Measurements from ENCODE around the gene KCNK10. TPM values are rescaled to one million over a fixed set of nuclear protein-coding genes. Genes with fewer than 3 reads are reported as not detected.

Gene KCNK10
- total RNA-seq, 4 donors from 2014 or later: 0.40 TPM; not detected in 3

DNA sequence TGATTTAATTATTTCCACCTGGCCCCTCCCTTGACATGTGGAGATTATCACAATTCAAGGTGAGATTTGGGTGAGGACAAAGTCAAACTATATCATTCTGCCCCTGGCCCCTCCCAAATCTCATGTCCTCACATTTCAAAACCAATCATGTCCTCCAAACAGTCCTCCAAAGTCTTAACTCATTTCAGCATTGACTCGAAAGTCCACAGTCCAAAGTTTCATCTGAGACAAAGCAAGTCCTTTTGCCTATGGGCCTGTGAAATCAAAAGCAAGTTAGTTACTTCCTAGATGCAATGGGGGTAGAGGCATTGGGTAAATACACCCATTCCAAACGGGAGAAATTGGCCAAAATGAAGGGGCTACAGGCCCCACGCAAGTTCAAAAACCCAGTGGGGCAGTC lies 31.3 kb upstream of the KCNK10 start:
- Histone ChIP-seq H3K36me3 (no peaks in the 10 kb centered on the region), H3K4me3 (no peak overlapping the region), H3K9me3 (no peaks in the 10 kb centered on the region), H3K27ac (no peak overlapping the region), H3K27me3 (no peaks in the 10 kb centered on the region), H3K4me1 (no peaks in the 10 kb centered on the region)
- TF ChIP-seq, protein P1, sequence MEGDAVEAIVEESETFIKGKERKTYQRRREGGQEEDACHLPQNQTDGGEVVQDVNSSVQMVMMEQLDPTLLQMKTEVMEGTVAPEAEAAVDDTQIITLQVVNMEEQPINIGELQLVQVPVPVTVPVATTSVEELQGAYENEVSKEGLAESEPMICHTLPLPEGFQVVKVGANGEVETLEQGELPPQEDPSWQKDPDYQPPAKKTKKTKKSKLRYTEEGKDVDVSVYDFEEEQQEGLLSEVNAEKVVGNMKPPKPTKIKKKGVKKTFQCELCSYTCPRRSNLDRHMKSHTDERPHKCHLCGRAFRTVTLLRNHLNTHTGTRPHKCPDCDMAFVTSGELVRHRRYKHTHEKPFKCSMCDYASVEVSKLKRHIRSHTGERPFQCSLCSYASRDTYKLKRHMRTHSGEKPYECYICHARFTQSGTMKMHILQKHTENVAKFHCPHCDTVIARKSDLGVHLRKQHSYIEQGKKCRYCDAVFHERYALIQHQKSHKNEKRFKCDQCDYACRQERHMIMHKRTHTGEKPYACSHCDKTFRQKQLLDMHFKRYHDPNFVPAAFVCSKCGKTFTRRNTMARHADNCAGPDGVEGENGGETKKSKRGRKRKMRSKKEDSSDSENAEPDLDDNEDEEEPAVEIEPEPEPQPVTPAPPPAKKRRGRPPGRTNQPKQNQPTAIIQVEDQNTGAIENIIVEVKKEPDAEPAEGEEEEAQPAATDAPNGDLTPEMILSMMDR (IDR thresholded peaks at IDR 0.05): no peak
- TF ChIP-seq POLR2A (IDR thresholded peaks at IDR 0.05) (no peak), POLR2AphosphoS5 (IDR thresholded peaks at IDR 0.05) (no peak), EP300 (IDR thresholded peaks at IDR 0.05) (no peak)
- 51 to 79% methylated on average over 3 of the region's 3 CpGs for WGBS, 2 donors (ENCODE audit: low coverage in 1 of 2)
- ATAC-seq: no peak

DNA sequence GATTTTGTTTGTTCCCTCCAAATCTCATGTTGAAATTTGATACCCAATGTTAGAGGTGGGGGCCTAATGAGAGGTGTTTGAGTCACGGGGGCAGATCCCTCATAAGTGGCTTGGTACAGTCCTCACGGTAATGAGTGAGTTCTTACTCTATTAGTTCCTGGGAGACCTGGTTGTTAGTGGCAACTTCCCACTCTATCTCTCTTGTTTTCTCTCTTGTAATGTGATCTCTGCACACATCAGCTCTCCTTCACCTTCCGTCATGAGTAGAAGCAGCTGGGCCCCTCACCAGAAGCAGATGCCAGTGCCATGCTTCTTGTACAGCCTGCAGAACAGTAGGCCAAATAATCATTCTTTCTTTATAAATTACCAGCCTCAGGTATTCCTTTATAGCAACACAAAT lies 29.6 kb upstream of the KCNK10 start:
- Histone ChIP-seq H3K9me3 (no peaks in the 10 kb centered on the region), H3K27me3 (no peaks in the 10 kb centered on the region), H3K4me3 (no peak overlapping the region), H3K36me3 (no peaks in the 10 kb centered on the region), H3K4me1 (no peaks in the 10 kb centered on the region), H3K27ac (no peak overlapping the region)
- no peak for TF ChIP-seq EP300 (IDR thresholded peaks at IDR 0.05)
- 30 to 47% methylated on average over 2 to 3 of the region's 3 CpGs for WGBS, 2 donors (ENCODE audit: low coverage in 1 of 2)
- ATAC-seq: no peak

DNA sequence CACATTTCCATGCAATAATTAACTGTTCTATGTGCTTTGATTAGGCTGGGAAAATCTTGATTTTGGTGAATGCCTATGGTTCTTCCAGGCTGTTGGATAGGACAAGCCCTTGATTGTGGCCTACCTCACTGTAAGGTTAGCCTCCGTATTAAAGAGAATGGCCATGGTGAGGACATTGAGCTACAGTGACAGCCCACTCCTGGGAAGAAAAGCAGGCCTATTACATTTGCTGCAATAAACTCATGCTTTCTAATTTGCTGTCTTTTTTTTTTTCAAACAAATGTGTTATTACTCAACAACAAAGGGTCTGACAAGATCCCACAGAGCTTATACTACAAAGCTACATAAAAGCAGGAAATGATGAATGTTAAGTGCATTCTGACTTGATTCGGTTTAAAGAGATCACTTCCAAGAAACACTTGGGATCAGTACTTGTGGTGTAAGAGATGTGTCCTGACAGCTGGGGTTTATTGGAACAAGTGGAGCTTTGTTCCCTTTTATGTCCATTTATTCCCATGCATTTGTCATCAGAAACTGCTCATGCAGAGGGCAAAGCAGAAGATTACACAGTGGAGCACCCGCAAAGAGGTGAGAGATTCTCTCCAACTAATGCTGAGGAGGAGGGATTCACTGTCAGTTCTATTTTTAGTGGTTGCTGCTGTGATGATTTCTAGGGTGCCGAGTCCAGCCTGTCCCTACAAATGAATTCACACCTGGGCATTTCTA lies 29.1 kb upstream of the KCNK10 start:
- H3K36me3 ChIP-seq: no peaks in the 10 kb centered on the region
- H3K27me3 ChIP-seq: no peaks in the 10 kb centered on the region
- ATAC-seq: no peak
- no peaks in the 10 kb centered on the region for H3K4me1 ChIP-seq
- H3K9me3 ChIP-seq: no peaks in the 10 kb centered on the region
- no peak for TF ChIP-seq EP300 (IDR thresholded peaks at IDR 0.05)
- TF ChIP-seq POLR2AphosphoS5 (IDR thresholded peaks at IDR 0.05): no peak
- TF ChIP-seq, protein P1 (IDR thresholded peaks at IDR 0.05): no peak
- TF ChIP-seq POLR2A (IDR thresholded peaks at IDR 0.05): no peak
- H3K27ac ChIP-seq: no peak overlapping the region
- no peak overlapping the region for H3K4me3 ChIP-seq
- 34 to 36% methylated on average over 2 to 4 of the region's 4 CpGs for WGBS, 2 donors (ENCODE audit: low coverage in 1 of 2)

DNA sequence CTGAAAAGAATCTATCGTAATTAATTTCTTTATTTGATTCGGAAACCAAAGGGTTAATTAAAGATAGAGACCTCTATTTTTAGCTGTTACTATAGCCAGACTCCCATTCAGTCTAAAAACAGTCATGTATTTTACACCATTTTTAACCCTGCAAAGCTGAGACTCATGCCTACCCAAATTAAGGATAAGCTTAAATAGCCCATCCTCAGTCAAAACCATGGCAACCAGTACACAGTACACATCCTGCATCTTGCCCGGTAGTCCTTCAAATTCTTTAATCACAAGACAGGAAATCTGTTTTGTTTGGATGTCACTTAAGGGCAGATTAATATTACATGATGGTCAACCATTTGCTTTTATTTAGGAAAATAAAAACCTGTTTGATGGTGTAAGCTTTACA lies 25.5 kb upstream of the KCNK10 start:
- no peak overlapping the region for H3K4me3 ChIP-seq
- 47 to 56% methylated on average over 3 of the region's 3 CpGs for WGBS, 2 donors (ENCODE audit: low coverage in 1 of 2)
- no peak overlapping the region for H3K27ac ChIP-seq
- ATAC-seq: no peak
- TF ChIP-seq POLR2AphosphoS5 (IDR thresholded peaks at IDR 0.05): no peak
- no peak for TF ChIP-seq EP300 (IDR thresholded peaks at IDR 0.05)
- TF ChIP-seq, protein P1 (IDR thresholded peaks at IDR 0.05): no peak
- TF ChIP-seq POLR2A (IDR thresholded peaks at IDR 0.05): no peak
- H3K9me3 ChIP-seq: no peaks in the 10 kb centered on the region
- no peaks in the 10 kb centered on the region for H3K4me1 ChIP-seq
- no peaks in the 10 kb centered on the region for H3K36me3 ChIP-seq
- no peaks in the 10 kb centered on the region for H3K27me3 ChIP-seq

DNA sequence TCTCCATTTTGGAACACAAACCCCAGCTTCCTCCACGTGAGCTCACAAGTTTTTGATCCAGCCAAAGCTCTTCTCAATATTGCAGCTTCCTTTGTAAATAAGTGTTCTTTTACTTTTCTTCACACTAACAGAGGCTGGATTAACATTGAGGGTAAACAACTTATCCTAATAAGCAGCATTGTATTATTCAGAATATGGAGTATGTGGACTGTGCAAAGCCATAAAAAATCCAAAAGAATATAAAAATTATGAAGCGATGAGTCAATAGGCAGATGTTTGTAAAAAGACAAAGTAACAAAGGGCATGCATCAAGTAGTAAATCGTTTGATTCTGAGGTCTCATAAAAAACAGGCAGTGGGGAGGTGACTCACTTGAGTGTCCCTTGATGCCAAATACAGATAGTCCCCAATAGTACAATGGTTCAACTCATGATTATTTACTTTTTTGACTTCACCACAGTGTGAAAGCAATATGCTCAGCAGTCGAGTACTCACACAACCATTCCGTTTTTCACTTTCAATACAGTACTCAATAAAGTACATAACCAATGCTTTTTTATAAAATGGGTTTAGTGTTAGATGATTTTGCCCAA lies 23.1 kb upstream of the KCNK10 start:
- WGBS, 2 donors (ENCODE audit: low coverage in 1 of 2): 69 to 70% methylated on average over 5 of the region's 5 CpGs
- Histone ChIP-seq H3K27ac (no peak overlapping the region), H3K36me3 (no peaks in the 10 kb centered on the region), H3K9me3 (no peaks in the 10 kb centered on the region), H3K4me3 (no peak overlapping the region), H3K27me3 (peaks cover 3% of the 10 kb centered on the region), H3K4me1 (no peaks in the 10 kb centered on the region)
- TF ChIP-seq POLR2AphosphoS5 (IDR thresholded peaks at IDR 0.05) (no peak), EP300 (IDR thresholded peaks at IDR 0.05) (no peak), POLR2A (IDR thresholded peaks at IDR 0.05) (no peak)
- TF ChIP-seq, protein P1 (IDR thresholded peaks at IDR 0.05): no peak
- ATAC-seq: no peak

All from gastroesophageal sphincter (tissue), 4 donors.